CD1c-positive myeloid dendritic cell (primary cell): ENCODE data around the gene A3GALT2.
"Not testable (repeated sequence)": the region's sequence is repeated elsewhere in the genome, so short reads cannot be mapped to it uniquely, and the experiment has no call there.

Experiments
- DNase-seq: peaks from one replicate; pipeline ENCODE4 v3.0.0-alpha.2; 2016; ENCODE audit errors: extremely low spot score

The A3GALT2 gene

GRCh38 chr1:33294071-33295010 is 26.6 kb downstream of the A3GALT2 start:
- DNase-seq, result no peak

- DNase-seq, result no peak
Measured at GRCh38 chr1:33292726-33293340, 28.1 kb downstream of the A3GALT2 start.

- not testable (repeated sequence) for DNase-seq
Measured at GRCh38 chr1:33290615-33291014, 30.3 kb downstream of the A3GALT2 start.

- DNase-seq, result no peak
Measured at GRCh38 chr1:33289858-33290154, 31.1 kb downstream of the A3GALT2 start.

GRCh38 chr1:33288976-33289857 is 31.7 kb downstream of the A3GALT2 start:
- DNase-seq, result no peak

- no peak for DNase-seq
Measured at GRCh38 chr1:33287317-33287716, 33.6 kb downstream of the A3GALT2 start.

- no peak for DNase-seq
Measured at GRCh38 chr1:33286451-33287185, 34.3 kb downstream of the A3GALT2 start.

GRCh38 chr1:33284049-33284448 is 36.8 kb downstream of the A3GALT2 start:
- no peak for DNase-seq

GRCh38 chr1:33282791-33283190 is 38.1 kb downstream of the A3GALT2 start:
- no peak for DNase-seq

GRCh38 chr1:33281554-33282303 is 39.2 kb downstream of the A3GALT2 start:
- no peak for DNase-seq

GRCh38 chr1:33280091-33280661 is 40.7 kb downstream of the A3GALT2 start:
- no peak for DNase-seq

GRCh38 chr1:33277488-33278084 is 43.3 kb downstream of the A3GALT2 start:
- DNase-seq, result no peak

GRCh38 chr1:33276573-33277298 is 44.2 kb downstream of the A3GALT2 start:
- no peak for DNase-seq

GRCh38 chr1:33275706-33276572 is 45.0 kb downstream of the A3GALT2 start:
- DNase-seq, result no peak

- DNase-seq, result no peak
Measured at GRCh38 chr1:33275195-33275594, 45.7 kb downstream of the A3GALT2 start.

- DNase-seq, result no peak
Measured at GRCh38 chr1:33274446-33274845, 46.5 kb downstream of the A3GALT2 start.

- no peak for DNase-seq
Measured at GRCh38 chr1:33273961-33274371, 46.9 kb downstream of the A3GALT2 start.

- DNase-seq, result no peak
Measured at GRCh38 chr1:33273406-33273805, 47.5 kb downstream of the A3GALT2 start.
